ENCODE data around the gene YIF1A.
"Not testable (repeated sequence)": the region's sequence is repeated elsewhere in the genome, so short reads cannot be mapped to it uniquely, and the experiment has no call there.

YIF1A gene

GRCh38 chr11:66286699-66287098 is 2.2 kb downstream of the YIF1A start:
- DNase-seq (ENCODE audit: low spot score) = no peak

- DNase-seq (ENCODE audit: low spot score) = no peak
These were observed 3.5 kb downstream of the YIF1A start for GRCh38 chr11:66285250-66285947.

- no peak for DNase-seq (ENCODE audit: low spot score)
These were observed 4.3 kb downstream of the YIF1A start for GRCh38 chr11:66284526-66285078.

- no peak for DNase-seq (ENCODE audit: low spot score)
These were observed 5.4 kb downstream of the YIF1A start for GRCh38 chr11:66283461-66284105.

GRCh38 chr11:66282468-66283455 is 6.2 kb downstream of the YIF1A start:
- peak; percentile 94 for DNase-seq (ENCODE audit: low spot score)

- no peak for DNase-seq (ENCODE audit: low spot score)
These were observed 7.0 kb downstream of the YIF1A start for GRCh38 chr11:66281776-66282467.

GRCh38 chr11:66281001-66281400 is 7.9 kb downstream of the YIF1A start:
- no peak for DNase-seq (ENCODE audit: low spot score)

GRCh38 chr11:66280428-66280827 is 8.5 kb downstream of the YIF1A start:
- no peak for DNase-seq (ENCODE audit: low spot score)

GRCh38 chr11:66279092-66279734 is 9.7 kb downstream of the YIF1A start:
- DNase-seq (ENCODE audit: low spot score) = no peak

GRCh38 chr11:66278363-66279091 is 10.4 kb downstream of the YIF1A start:
- DNase-seq (ENCODE audit: low spot score) = no peak

GRCh38 chr11:66277471-66278362 is 11.2 kb downstream of the YIF1A start, which contains the start of gene CNIH2:
CNIH2 (plus strand) TSS chr11:66278175; CDS start chr11:66278457, 282 bp downstream.
- no peak for DNase-seq (ENCODE audit: low spot score)

- DNase-seq (ENCODE audit: low spot score) = not testable (repeated sequence)
These were observed 11.9 kb downstream of the YIF1A start for GRCh38 chr11:66277064-66277463.

GRCh38 chr11:66276619-66277018 is 12.3 kb downstream of the YIF1A start:
- not testable (repeated sequence) for DNase-seq (ENCODE audit: low spot score)

GRCh38 chr11:66275984-66276612 is 12.8 kb downstream of the YIF1A start:
- no peak for DNase-seq (ENCODE audit: low spot score)

GRCh38 chr11:66275396-66275795 is 13.5 kb downstream of the YIF1A start:
- DNase-seq (ENCODE audit: low spot score) = no peak

GRCh38 chr11:66274219-66274618 is 14.7 kb downstream of the YIF1A start:
- no peak for DNase-seq (ENCODE audit: low spot score)

GRCh38 chr11:66272596-66272995 is 16.3 kb downstream of the YIF1A start:
- no peak for DNase-seq (ENCODE audit: low spot score)

GRCh38 chr11:66271816-66272215 is 17.1 kb downstream of the YIF1A start:
- DNase-seq (ENCODE audit: low spot score) = no peak

Measured in SW480 (cell line).